GM21723 (cell line): ENCODE data around the gene ZBTB12.
"Not testable (repeated sequence)": the region's sequence is repeated elsewhere in the genome, so short reads cannot be mapped to it uniquely, and the experiment has no call there.

ENCODE experiments used
- ATAC-seq: cut with Tn5 transposase; IDR thresholded peaks from one replicate; pipeline ENCODE4 v1.9.1; 2021; ENCODE audit warnings: mild to moderate bottlenecking, moderate library complexity; ENCODE audit not compliant: unreplicated experiment

The ZBTB12 gene

DNA sequence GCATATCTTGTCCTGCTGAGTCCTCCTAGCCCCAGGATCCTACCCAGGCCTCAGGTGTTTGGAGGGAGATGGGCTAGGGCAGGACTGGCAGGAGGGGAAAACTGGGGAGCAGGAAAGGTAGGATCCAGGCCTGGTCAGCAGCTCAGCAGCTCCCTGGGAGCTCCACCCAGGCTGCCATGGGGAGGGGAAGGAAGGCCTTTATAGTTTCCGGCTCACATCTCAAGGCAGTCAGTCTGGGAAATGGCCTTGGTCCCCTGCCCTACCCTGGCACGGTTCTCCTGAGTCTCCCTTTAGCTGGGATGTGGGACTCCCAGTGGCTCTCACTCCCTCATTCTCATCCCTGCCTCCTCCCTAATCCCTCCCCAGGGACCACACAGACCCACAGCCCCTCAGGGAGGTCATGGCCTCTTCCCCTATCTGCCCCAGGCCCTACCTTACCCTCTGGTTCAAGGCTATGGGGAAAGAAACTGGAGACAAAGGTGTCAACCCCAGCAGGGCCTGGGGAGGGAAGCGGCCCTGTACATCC lies 24.7 kb downstream of the ZBTB12 start:
- ATAC-seq = no peak

GRCh38 chr6:31876357-31876756 lies 25.5 kb downstream of the ZBTB12 start:
- ATAC-seq = no peak

DNA sequence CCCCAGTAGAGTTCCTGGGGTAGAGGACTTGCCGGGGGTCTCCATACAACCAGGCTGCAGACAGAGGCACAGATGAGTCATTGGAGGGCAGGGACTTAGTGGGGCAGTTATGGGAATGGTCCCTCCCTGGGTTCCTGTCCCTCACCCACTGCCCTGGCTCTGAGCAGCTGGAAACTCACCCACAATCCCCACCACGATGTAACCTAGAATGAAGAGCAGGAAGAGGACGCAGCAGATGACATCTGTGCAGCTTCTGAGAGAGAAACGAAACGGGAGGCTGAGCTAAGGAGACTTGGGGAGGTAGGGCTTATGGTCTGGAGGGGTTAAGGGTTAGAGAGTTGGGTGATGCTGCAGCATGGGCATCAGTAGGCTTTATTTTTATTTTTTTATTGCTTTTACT lies 26.0 kb downstream of the ZBTB12 start:
- no peak for ATAC-seq

GRCh38 chr6:31874836-31875572 lies 26.9 kb downstream of the ZBTB12 start:
- ATAC-seq = no peak

- ATAC-seq = no peak
These were observed 27.7 kb downstream of the ZBTB12 start for GRCh38 chr6:31874084-31874670.

DNA sequence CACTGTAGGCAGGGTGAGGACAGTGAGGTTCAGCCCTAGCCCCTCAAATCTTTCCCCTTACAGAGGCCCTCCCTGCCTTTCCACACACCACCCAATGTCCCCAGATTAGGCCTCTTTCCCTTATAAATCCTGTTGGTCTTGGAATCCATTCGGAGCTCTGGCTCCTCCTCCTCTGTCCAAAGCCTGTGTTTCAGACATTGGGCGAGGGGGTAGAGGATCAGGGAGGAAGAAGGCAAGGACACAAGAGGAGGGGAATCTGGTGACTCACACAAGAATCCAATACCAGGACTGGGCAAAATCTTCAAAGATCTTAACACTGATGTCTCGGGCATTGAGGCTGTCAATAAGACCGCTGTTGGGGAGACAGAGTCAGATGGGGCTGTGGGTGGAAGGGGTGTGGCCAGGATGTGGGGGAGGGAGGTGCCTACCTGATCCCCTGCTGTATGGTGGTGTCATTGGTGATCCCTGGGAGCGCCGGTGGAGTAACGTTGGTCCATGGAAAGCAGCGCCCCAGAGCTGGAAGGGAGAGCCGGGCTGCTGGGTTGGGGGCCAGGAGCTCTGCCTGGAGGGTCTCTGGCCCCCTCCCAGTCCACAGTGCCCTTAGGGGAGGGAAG lies 30.7 kb downstream of the ZBTB12 start:
- ATAC-seq = no peak

DNA sequence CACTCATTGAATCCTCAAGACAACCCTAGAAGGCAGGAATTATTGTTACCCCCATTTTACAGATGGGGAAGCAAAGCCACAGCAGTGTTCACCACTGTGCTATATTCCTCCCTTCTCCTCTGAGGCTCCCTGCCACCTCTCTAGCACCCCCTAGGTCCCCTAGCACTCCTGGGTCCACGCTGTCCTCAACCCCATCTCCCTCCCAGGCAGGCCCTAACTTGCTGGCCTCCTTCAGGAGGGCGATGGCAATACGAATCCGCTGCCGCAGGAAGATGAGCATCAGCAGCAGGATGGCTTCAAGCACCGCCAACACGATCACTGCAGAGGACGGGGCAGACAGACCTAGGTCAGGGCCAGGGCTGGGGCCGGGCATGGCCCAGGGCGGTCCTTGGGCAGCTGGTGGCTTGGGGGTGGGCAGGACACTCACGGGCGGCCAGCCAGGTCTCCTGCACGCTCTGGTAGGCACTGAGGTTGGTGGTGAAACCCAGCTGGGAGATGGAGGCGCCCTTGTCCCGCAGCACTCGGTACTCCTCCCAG lies 31.4 kb downstream of the ZBTB12 start:
- no peak for ATAC-seq

DNA sequence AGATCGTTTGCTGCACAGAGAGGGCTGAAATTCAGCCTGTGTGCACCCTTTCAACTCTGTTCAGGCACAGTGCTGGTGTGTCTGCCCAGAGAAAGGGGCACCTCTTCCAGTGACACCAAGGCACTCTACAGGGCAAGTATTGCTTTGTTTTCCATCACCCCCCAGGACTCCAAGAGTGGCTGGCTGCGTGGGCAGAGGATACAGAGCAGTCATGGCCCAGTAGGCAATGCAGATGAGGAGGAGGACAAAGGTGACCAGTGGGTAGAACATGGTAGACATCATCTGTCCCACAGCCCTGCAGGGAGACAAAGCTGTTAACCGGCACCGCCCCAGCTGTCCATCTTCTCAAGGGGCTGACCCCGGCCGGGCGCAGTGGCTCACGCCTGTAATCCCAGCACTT lies 32.5 kb downstream of the ZBTB12 start:
- no peak for ATAC-seq

GRCh38 chr6:31868658-31868971 lies 33.3 kb downstream of the ZBTB12 start:
- ATAC-seq = not testable (repeated sequence)

GRCh38 chr6:31865205-31866118 lies 36.4 kb downstream of the ZBTB12 start:
- ATAC-seq = no peak

DNA sequence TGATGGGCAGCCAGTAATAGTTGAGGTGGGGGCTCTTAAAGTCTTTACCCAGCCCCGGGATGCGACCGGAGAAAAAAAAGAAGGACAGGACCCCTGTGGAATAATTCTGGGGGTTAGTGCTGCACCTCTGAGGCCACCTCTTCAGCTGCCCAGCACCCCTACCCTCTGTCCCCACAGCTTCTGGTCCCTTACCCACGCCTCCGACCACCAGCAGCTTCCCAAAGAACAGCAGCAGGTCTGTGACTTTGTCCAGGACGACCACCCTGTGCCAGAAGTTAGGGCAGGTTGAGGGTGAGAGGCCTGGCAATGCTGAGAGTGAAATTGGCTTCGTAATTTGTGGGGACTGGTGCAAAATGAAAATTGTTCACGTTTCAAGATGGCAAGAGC lies 37.1 kb downstream of the ZBTB12 start:
- ATAC-seq = no peak

- ATAC-seq = not testable (repeated sequence)
These were observed 37.7 kb downstream of the ZBTB12 start for GRCh38 chr6:31864123-31864562.

DNA sequence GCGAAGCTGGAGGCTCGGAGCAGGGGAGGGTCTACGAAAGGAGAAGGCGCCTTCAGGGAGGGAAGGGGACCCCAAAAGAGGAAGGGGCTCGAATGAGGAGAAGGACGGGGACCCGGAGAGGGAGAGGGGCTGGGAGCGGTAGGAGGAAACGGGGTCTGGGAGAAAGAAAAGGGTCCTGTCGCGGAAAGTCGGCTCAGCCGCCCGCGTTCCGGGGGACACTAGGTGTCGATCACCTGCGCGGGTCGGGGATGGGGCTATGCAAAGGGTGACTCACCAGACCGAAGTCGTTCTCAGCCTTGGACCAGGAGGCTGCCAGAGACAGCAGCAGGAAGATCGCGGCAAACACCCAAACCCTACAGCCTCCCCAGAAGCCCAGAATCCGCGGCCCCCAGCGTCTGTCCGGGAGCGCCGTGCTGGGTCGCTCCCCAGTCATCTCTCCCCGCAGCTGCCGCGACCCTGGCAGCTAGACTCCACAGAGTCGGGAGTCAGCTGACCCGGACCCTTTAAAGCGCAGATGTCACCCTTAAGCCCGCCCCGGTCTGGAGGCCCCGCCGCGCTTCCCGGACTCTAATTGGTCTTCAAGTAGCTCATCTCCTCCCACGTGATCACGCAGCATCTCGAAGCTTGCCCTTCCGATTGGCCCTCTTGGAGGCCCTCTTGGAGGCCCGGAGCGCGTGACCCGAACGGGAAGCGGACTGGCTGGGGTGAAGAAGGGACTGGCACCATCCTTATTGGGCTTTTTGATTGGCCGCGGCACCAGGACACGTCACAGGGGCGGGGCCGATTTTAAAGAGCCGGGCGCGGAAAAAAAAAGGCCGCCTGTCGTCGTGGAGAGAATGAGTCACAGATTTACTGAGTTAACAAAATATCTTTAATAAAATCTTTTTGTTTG lies 39.3 kb downstream of the ZBTB12 start, which contains the start of gene NEU1:
Gene NEU1 (minus strand): TSS at position 478 of the 892 bp plus-strand sequence. CDS start 45 bp downstream, at position 433.
- ATAC-seq = peak; percentile 89

GRCh38 chr6:31861919-31862343 lies 40.0 kb downstream of the ZBTB12 start:
- no peak for ATAC-seq

DNA sequence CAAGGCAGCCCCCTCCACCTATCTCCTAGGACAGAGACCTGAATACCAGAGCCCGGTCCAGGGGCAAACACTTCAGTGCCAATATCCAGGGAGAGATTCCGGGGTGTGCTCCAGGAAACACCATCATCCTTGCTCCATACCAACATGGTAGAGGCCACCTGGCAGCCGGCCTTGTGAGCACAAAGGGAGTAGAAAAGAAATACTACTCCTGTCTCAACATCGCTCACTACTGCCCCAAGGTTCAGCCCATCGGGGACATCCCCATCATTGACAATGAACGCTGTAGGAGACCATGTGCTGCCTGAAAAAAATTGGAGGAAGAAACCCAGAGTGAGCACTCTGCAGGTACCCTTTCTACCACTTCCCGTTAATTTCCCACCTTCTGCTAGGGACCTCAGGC lies 40.7 kb downstream of the ZBTB12 start:
- ATAC-seq = no peak

DNA sequence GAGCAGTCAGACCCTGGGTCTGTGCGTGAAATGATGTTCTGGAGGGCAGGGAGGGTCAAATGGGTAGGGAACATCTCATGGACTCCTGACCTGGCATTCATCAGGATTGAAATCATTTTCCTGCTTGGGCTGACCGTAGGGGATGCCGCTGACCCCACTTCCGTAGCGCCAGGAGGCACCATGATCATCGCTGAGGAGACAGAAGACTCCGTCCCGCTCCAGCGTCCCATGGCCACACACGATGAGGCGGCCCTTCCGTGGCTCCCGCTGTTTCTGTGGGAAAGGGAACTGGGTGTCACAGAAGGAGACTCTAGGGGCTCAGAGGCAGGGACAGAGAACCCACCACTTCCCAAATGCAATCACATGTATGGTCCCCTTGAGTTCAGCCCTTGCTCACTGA lies 41.5 kb downstream of the ZBTB12 start:
- no peak for ATAC-seq

DNA sequence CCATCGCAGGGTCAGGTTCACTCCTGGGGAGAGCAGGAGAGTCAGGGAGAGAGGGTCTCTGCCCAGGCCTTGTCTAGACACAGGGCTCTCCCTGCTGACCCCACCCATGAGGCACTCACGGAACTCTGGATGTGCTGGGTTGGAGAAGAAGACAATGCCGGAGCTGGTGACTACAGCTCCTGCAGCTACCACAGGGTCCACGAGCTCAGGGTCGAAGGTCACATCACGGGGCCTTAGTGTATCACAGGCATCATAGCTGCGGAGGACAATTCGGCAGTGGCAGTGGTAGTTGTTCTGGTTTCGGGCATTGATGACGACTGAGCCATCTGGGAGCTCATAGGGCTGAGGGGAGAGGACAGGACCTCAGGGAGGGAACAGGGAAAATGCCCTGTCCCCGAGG lies 42.0 kb downstream of the ZBTB12 start:
- ATAC-seq = no peak

DNA sequence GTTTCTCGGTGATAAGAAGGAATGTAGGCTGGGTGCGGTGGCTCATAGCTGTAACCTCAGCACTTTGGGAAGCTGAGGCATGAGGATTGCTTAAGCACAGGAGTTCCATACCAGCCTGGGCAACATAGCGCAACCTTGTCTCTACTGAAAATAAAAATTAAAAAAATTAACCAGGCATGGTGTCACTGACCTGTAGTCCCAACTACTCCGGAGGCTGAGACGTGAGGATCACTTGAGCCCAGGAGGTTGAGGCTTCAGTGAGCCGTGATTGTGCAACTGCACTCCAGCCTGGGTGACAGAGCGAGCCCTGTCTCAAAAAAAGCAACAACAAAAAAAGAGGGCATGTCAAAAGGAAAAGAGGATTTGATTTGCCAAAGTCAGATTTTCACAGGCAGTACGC lies 43.2 kb downstream of the ZBTB12 start:
- ATAC-seq = no peak

- not testable (repeated sequence) for ATAC-seq
These were observed 44.1 kb downstream of the ZBTB12 start for GRCh38 chr6:31857774-31858173.
